ENCODE data around the gene FTCDNL1.

Gene FTCDNL1

GRCh38 chr2:199778655-199779054 lies 72.3 kb downstream of the FTCDNL1 start:
- DNase-seq = no peak

- DNase-seq = no peak
Observed at GRCh38 chr2:199777916-199778315, 73.1 kb downstream of the FTCDNL1 start.

GRCh38 chr2:199777315-199777714 lies 73.7 kb downstream of the FTCDNL1 start:
- DNase-seq = no peak

GRCh38 chr2:199775267-199775666 lies 75.7 kb downstream of the FTCDNL1 start:
- no peak for DNase-seq

GRCh38 chr2:199772035-199772976 lies 78.7 kb downstream of the FTCDNL1 start:
- DNase-seq = no peak

- DNase-seq = no peak
Observed at GRCh38 chr2:199770716-199771115, 80.3 kb downstream of the FTCDNL1 start.

- DNase-seq = no peak
Observed at GRCh38 chr2:199765646-199766045, 85.3 kb downstream of the FTCDNL1 start.

GRCh38 chr2:199764273-199764800 lies 86.7 kb downstream of the FTCDNL1 start:
- DNase-seq = no peak

GRCh38 chr2:199762963-199763362 lies 88.0 kb downstream of the FTCDNL1 start:
- no peak for DNase-seq

- DNase-seq = no peak
Observed at GRCh38 chr2:199760574-199760973, 90.4 kb downstream of the FTCDNL1 start.

- no peak for DNase-seq
Observed at GRCh38 chr2:199757233-199757870, 93.6 kb downstream of the FTCDNL1 start.

- DNase-seq = no peak
Observed at GRCh38 chr2:199756743-199757142, 94.2 kb downstream of the FTCDNL1 start.

- DNase-seq = no peak
Observed at GRCh38 chr2:199756211-199756610, 94.8 kb downstream of the FTCDNL1 start.

- no peak for DNase-seq
Observed at GRCh38 chr2:199754766-199755165, 96.2 kb downstream of the FTCDNL1 start.

GRCh38 chr2:199751492-199752120 lies 99.4 kb downstream of the FTCDNL1 start:
- no peak for DNase-seq

- no peak for DNase-seq
Observed at GRCh38 chr2:199749571-199749970, 101.4 kb downstream of the FTCDNL1 start.

- no peak for DNase-seq
Observed at GRCh38 chr2:199744724-199745123, 106.3 kb downstream of the FTCDNL1 start.

GRCh38 chr2:199744260-199744659 lies 106.7 kb downstream of the FTCDNL1 start:
- no peak for DNase-seq

- DNase-seq = no peak
Observed at GRCh38 chr2:199743415-199744120, 107.4 kb downstream of the FTCDNL1 start.

- no peak for DNase-seq
Observed at GRCh38 chr2:199742884-199743283, 108.1 kb downstream of the FTCDNL1 start.

GRCh38 chr2:199740111-199740428 lies 110.9 kb downstream of the FTCDNL1 start:
- no peak for DNase-seq

GRCh38 chr2:199739413-199740110 lies 111.4 kb downstream of the FTCDNL1 start:
- peak; percentile 41 for DNase-seq
